B cell (primary cell): Measurements from ENCODE around the gene CHRD. TPM values are rescaled to one million over a fixed set of nuclear protein-coding genes. Genes with fewer than 3 reads are reported as not detected.

Experiments used
- ATAC-seq: fragments of 200-7000 bp; cut with Tn5 transposase; one replicate; pipeline ENCODE4 v1.10.0; 2021; ENCODE audit warnings: low read depth, mild to moderate bottlenecking, moderate number of reproducible peaks, moderate library complexity
- CTCF ChIA-PET: fragments of 350-600 bp; sonication (Branson Sonifier 250); formaldehyde crosslinking; loops from one replicate; lab custom pipeline; 2021; ENCODE audit warnings: antibody characterized with exemption, inconsistent platforms; lab: Charles Lee
- POLR2A ChIA-PET: fragments of 350-600 bp; sonication (Branson Sonifier 250); formaldehyde crosslinking; loops from one replicate; lab custom pipeline; 2021; ENCODE audit warnings: antibody characterized with exemption; lab: Charles Lee
- DNase-seq: peaks from one replicate; pipeline ENCODE4 v3.0.0; 2013
- H2AFZ ChIP-seq: 2 replicates; pipeline ENCODE4 v1.6.1; 2012; ENCODE audit warnings: mild to moderate bottlenecking, low read depth, low read length; ENCODE audit not compliant: insufficient read depth, poor library complexity, severe bottlenecking
- H3K27ac ChIP-seq, 2 donors: 1 replicate in 1 of 2; 2 replicates in 1 of 2; pipeline ENCODE4 v1.5.1; 2012 to 2013; ENCODE audit warnings: low read length in 2 of 2, mild to moderate bottlenecking in 2 of 2, moderate library complexity in 1 of 2
- H3K27me3 ChIP-seq, 4 experiments: fragments of 200-600 bp in 1 of 4; sonication (generic) in 1 of 4; replicated peaks in 1 of 4; 1 replicate in 2 of 4; 2 replicates in 2 of 4; pipeline versions ENCODE4 v1.6.1 to v1.7.0; 2013 to 2016; ENCODE audit warnings: low read length in 3 of 4, mild to moderate bottlenecking in 2 of 4, mixed read lengths in 1 of 4, moderate library complexity in 1 of 4; ENCODE audit not compliant: insufficient read depth in 4 of 4, control insufficient read depth in 3 of 4; ENCODE audit errors: control extremely low read depth in 1 of 4
- H3K36me3 ChIP-seq, 2 experiments: replicated peaks in 1 of 2; 1 replicate in 1 of 2; 2 replicates in 1 of 2; pipeline versions ENCODE4 v1.6.1 to v1.7.1; 2013; ENCODE audit warnings: low read length in 1 of 2; ENCODE audit not compliant: insufficient read depth in 2 of 2, control insufficient read depth in 1 of 2; ENCODE audit errors: control extremely low read depth in 1 of 2, extremely low read depth in 1 of 2
- H3K4me1 ChIP-seq, 2 donors: fragments of 200-600 bp in 1 of 2; sonication (generic) in 1 of 2; 1 replicate in 1 of 2; 2 replicates in 1 of 2; pipeline versions ENCODE4 v1.5.1 to v1.6.1; 2013 to 2017; ENCODE audit warnings: low read length in 2 of 2; ENCODE audit not compliant: control insufficient read depth in 2 of 2, insufficient read depth in 2 of 2
- H3K4me2 ChIP-seq: replicated peaks from 2 replicates; pipeline ENCODE3; 2012; ENCODE audit warnings: mild to moderate bottlenecking, low read depth, low read length; ENCODE audit not compliant: poor library complexity, severe bottlenecking
- H3K4me3 ChIP-seq, 5 experiments: fragments of 200-600 bp in 1 of 5; sonication (generic) in 1 of 5; 1 replicate in 3 of 5; 2 replicates in 2 of 5; pipeline versions ENCODE4 v1.5.1 to v1.7.0; 2011 to 2016; ENCODE audit warnings: low read length in 4 of 5, mild to moderate bottlenecking in 4 of 5, low read depth in 2 of 5, control low read depth in 1 of 5, moderate library complexity in 1 of 5; ENCODE audit not compliant: insufficient read depth in 1 of 5; ENCODE audit errors: control extremely low read depth in 1 of 5, extremely low read depth in 1 of 5
- H3K79me2 ChIP-seq: fragments of 200-600 bp; sonication (generic); one replicate; pipeline ENCODE4 v1.6.0; 2016; ENCODE audit warnings: low read length; ENCODE audit not compliant: control insufficient read depth, insufficient read depth
- H3K9ac ChIP-seq: fragments of 200-600 bp; sonication (generic); 2 replicates; pipeline ENCODE4 v1.6.1; 2017; ENCODE audit warnings: mild to moderate bottlenecking, low read length, moderate library complexity
- H3K9me3 ChIP-seq, 3 donors: one replicate each; pipeline versions ENCODE4 v1.6.1 to v1.7.1; 2013; ENCODE audit warnings: low read length in 2 of 3; ENCODE audit not compliant: control insufficient read depth in 2 of 3, insufficient read depth in 1 of 3; ENCODE audit errors: control extremely low read depth in 1 of 3
- H4K20me1 ChIP-seq: 2 replicates; pipeline ENCODE4 v1.6.0; 2012; ENCODE audit warnings: mild to moderate bottlenecking, low read length; ENCODE audit not compliant: insufficient read depth, control insufficient read depth, poor library complexity, severe bottlenecking
- H3K27ac Mint-ChIP-seq: one replicate; pipeline ENCODE4 v1.8.0; 2021; ENCODE audit warnings: mixed read lengths
- H3K27me3 Mint-ChIP-seq: one replicate; pipeline ENCODE4 v1.8.0; 2021; ENCODE audit warnings: mixed read lengths
- H3K4me1 Mint-ChIP-seq: one replicate; pipeline ENCODE4 v1.8.0; 2021; ENCODE audit warnings: mixed read lengths
- H3K4me3 Mint-ChIP-seq: one replicate; pipeline ENCODE4 v1.8.0; 2021; ENCODE audit warnings: mixed read lengths
- H3K9me3 Mint-ChIP-seq: one replicate; pipeline ENCODE4 v1.8.0; 2022; ENCODE audit warnings: mixed read lengths; ENCODE audit not compliant: insufficient read depth
- EZH2 ChIP-seq: IDR thresholded peaks from 2 replicates; pipeline ENCODE4 v1.6.1; 2012; ENCODE audit warnings: borderline replicate concordance, low read depth, mild to moderate bottlenecking, moderate library complexity, low read length; ENCODE audit not compliant: insufficient read depth, poor library complexity, severe bottlenecking
- WGBS: methylation state at CpG from one replicate; pipeline ENCODE4 v1.1.5; 2013; ENCODE audit warnings: missing lambda C conversion rate; ENCODE audit not compliant: insufficient coverage; 5-methylcytosine and 5-hydroxymethylcytosine counted together
- intact Hi-C: fragments of 100-400 bp; cut with micrococcal nuclease; formaldehyde crosslinking; loops from one replicate; pipeline ENCODE4 v1.10.0; 2022
- polyA plus RNA-seq: library from polyadenylated mRNA; depleted of rRNA; stranded (reverse); fragments of >200 nt; gene quantifications from 2 replicates; pipeline ENCODE4 v1.2.3, GENCODE V29; 2012
- total RNA-seq, 2 donors: library from RNA; stranded (reverse); fragments of 120-200 nt in 1 of 2; gene quantifications; 1 replicate in 1 of 2; 2 replicates in 1 of 2; pipeline versions ENCODE4 v1.2.3 to v1.2.4, GENCODE V29; 2013 to 2022
- TF ChIP-seq, protein P1 (sequence below): fragments of 200-600 bp; IDR thresholded peaks from one replicate; pipeline ENCODE4 v1.8.0; 2022; ENCODE audit warnings: antibody characterized with exemption, mild to moderate bottlenecking

Gene CHRD
- total and polyA plus RNA-seq, 2 donors (not counting 1 experiment from before 2014, with no cell fraction given), result not detected

DNA sequence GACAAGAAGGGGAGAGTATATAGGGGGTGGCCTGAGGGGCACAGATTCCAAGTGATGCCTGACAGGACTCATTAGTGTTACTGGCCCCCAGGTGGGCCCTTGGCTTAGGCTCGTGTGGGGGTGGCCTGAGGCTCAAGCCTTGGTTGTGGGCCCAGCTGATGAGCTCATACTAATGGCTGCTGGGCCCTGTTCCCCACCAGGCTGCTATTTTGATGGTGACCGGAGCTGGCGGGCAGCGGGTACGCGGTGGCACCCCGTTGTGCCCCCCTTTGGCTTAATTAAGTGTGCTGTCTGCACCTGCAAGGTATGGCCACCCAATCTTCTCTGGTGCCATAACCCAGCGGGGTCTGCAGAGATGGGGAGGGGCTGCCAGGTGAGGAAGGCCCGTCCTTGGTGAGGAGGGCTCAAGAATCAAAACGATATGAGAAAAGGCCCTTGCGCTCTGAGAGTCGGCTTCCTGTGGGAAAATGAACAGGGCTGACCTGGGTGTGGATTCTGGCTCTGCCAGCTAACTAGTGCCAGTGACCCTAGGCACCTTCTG is 7.4 kb downstream of the CHRD start:
- Mint-ChIP-seq H3K9me3 (no peaks in the 10 kb centered on the region), H3K4me3 (no peak overlapping the region), H3K4me1 (no peaks in the 10 kb centered on the region), H3K27ac (no peak overlapping the region), H3K27me3 (peaks cover 71% of the 10 kb centered on the region)
- H3K79me2 ChIP-seq, result no peaks in the 10 kb centered on the region
- DNase-seq (no peak), ATAC-seq (no peak)
- no peak overlapping the region for H3K4me2 ChIP-seq
- H4K20me1 ChIP-seq, result no peaks in the 10 kb centered on the region
- no peak overlapping the region for H3K9ac ChIP-seq
- intact Hi-C loops, result no loop called here
- ChIA-PET POLR2A (no interaction called here), CTCF (no interaction called here)
- no peaks in the 10 kb centered on the region for H3K36me3 ChIP-seq
- peaks cover 0 to 5% (median 0%) of the 10 kb centered on the region in 3 donors for H3K9me3 ChIP-seq
- WGBS, result 93% methylated on average over 12 of the region's 12 CpGs
- H3K27ac ChIP-seq, result no peak overlapping the region
- H3K27me3 ChIP-seq, result peaks cover 0 to 35% (median 6%) of the 10 kb centered on the region in 4 experiments
- TF ChIP-seq, protein P1, sequence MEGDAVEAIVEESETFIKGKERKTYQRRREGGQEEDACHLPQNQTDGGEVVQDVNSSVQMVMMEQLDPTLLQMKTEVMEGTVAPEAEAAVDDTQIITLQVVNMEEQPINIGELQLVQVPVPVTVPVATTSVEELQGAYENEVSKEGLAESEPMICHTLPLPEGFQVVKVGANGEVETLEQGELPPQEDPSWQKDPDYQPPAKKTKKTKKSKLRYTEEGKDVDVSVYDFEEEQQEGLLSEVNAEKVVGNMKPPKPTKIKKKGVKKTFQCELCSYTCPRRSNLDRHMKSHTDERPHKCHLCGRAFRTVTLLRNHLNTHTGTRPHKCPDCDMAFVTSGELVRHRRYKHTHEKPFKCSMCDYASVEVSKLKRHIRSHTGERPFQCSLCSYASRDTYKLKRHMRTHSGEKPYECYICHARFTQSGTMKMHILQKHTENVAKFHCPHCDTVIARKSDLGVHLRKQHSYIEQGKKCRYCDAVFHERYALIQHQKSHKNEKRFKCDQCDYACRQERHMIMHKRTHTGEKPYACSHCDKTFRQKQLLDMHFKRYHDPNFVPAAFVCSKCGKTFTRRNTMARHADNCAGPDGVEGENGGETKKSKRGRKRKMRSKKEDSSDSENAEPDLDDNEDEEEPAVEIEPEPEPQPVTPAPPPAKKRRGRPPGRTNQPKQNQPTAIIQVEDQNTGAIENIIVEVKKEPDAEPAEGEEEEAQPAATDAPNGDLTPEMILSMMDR, result no peak
- no peak for TF ChIP-seq EZH2
- no peaks in the 10 kb centered on the region for H3K4me1 ChIP-seq
- H3K4me3 ChIP-seq, result no peak overlapping the region
- H2AFZ ChIP-seq, result no peak overlapping the region

DNA sequence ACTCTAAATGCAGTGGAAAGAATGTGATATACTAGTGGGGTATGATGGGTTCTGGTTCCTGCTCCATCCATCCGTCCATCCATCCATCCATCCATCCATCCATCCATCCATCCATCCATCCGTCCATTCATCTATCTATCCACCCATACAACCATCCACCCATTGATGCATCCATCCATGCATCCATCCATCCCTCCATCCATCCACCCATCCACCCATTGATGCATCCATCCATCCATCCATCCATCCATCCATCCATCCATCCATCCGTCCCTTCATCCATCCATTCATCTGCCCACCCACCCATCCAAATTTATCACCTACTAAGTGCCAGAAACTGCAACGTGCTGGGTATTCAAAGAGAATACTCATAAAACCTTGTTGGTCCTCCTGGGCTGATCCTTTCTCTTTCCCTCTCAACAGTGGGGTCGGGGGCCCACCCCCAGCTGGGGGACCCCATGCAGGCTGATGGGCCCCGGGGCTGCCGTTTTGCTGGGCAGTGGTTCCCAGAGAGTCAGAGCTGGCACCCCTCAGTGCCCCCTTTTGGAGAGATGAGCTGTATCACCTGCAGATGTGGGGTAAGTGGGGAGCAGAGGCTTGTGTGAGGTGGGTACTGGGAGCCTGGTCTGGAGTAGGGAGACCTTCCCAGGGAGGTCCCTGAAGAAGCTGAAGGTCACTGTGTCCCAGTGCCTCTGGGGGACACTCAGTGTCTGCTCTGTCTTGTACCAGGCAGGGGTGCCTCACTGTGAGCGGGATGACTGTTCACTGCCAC is 8.5 kb downstream of the CHRD start:
- Histone ChIP-seq H4K20me1 (no peaks in the 10 kb centered on the region), H3K27me3 (peaks cover 0 to 24% (median 4%) of the 10 kb centered on the region in 4 experiments), H3K4me1 (no peaks in the 10 kb centered on the region), H2AFZ (no peak overlapping the region), H3K4me3 (no peak overlapping the region), H3K4me2 (no peak overlapping the region), H3K36me3 (no peaks in the 10 kb centered on the region), H3K27ac (no peak overlapping the region), H3K79me2 (no peaks in the 10 kb centered on the region), H3K9ac (no peak overlapping the region), H3K9me3 (no peaks in the 10 kb centered on the region)
- CTCF ChIA-PET, result no interaction called here
- intact Hi-C loops, result no loop called here
- ATAC-seq (no peak), DNase-seq (no peak)
- H3K27me3 Mint-ChIP-seq, result peaks cover 64% of the 10 kb centered on the region
- no peak overlapping the region for H3K27ac Mint-ChIP-seq
- WGBS, result 84% methylated on average over 8 of the region's 8 CpGs
- POLR2A ChIA-PET, result no interaction called here
- H3K4me3 Mint-ChIP-seq, result no peak overlapping the region
- H3K9me3 Mint-ChIP-seq, result no peaks in the 10 kb centered on the region
- TF ChIP-seq, protein P1, result no peak
- no peaks in the 10 kb centered on the region for H3K4me1 Mint-ChIP-seq
